ENCODE measurements around the gene RGS7.

The RGS7 gene

GRCh38 chr1:240803151-240803550 is 553.9 kb downstream of the RGS7 start:
- H3K27ac ChIP-seq: no peak overlapping the region
- peak; percentile 86 for DNase-seq (ENCODE audit: low spot score)
- ChIA-PET CTCF (no interaction called here), POLR2A (ENCODE audit: low non-redundant PET) (no interaction called here)
- no peak for TF ChIP-seq CTCF (conservative IDR thresholded peaks at IDR 0.05; ENCODE audit: low read depth)

- no peak for TF ChIP-seq CTCF (conservative IDR thresholded peaks at IDR 0.05; ENCODE audit: low read depth)
- no peak overlapping the region for H3K27ac ChIP-seq
- ChIA-PET POLR2A (ENCODE audit: low non-redundant PET) (no interaction called here), CTCF (interaction anchor here (0.7 kb wide), 1 partner anchor 45 kb away, joined by 6 read pairs; no protein-coding TSS in a partner anchor)
- DNase-seq (ENCODE audit: low spot score): no peak
Measured at GRCh38 chr1:240802271-240802670, 554.7 kb downstream of the RGS7 start.

GRCh38 chr1:240801442-240801841 is 555.6 kb downstream of the RGS7 start:
- no peak for DNase-seq (ENCODE audit: low spot score)
- H3K27ac ChIP-seq: no peak overlapping the region
- POLR2A ChIA-PET (ENCODE audit: low non-redundant PET): no interaction called here
- CTCF ChIA-PET: no interaction called here
- no peak for TF ChIP-seq CTCF (conservative IDR thresholded peaks at IDR 0.05; ENCODE audit: low read depth)

- CTCF ChIA-PET: interaction anchor here (0.6 kb wide), 1 partner anchor 17 kb away, joined by 4 read pairs; no protein-coding TSS in a partner anchor
Measured at GRCh38 chr1:240800291-240800690, 556.7 kb downstream of the RGS7 start.

GRCh38 chr1:240797050-240797449 is 560.0 kb downstream of the RGS7 start:
- ChIA-PET POLR2A (ENCODE audit: low non-redundant PET) (no interaction called here), CTCF (interaction anchor here (0.7 kb wide), 1 partner anchor 55 kb away, joined by 3 read pairs; no protein-coding TSS in a partner anchor)
- peak overlapping the region; percentile 41; the same call in 1 of the 2 replicates for H3K27ac ChIP-seq
- DNase-seq (ENCODE audit: low spot score): peak; percentile 77
- no peak for TF ChIP-seq CTCF (conservative IDR thresholded peaks at IDR 0.05; ENCODE audit: low read depth)

More at GRCh38 chr1:240800291-240800690, 556.7 kb downstream of the RGS7 start:
- no peak for TF ChIP-seq CTCF (conservative IDR thresholded peaks at IDR 0.05; ENCODE audit: low read depth)
- DNase-seq (ENCODE audit: low spot score): no peak
- POLR2A ChIA-PET (ENCODE audit: low non-redundant PET): no interaction called here
- no peak overlapping the region for H3K27ac ChIP-seq

- TF ChIP-seq CTCF (conservative IDR thresholded peaks at IDR 0.05; ENCODE audit: low read depth): no peak
- ChIA-PET CTCF (no interaction called here), POLR2A (ENCODE audit: low non-redundant PET) (no interaction called here)
- DNase-seq (ENCODE audit: low spot score): no peak
- H3K27ac ChIP-seq: no peak overlapping the region
Measured at GRCh38 chr1:240794046-240794843, 562.8 kb downstream of the RGS7 start.
